Right atrium auricular region (tissue), 2 donors: Measurements from ENCODE around the gene CACNA2D4. TPM values are rescaled to one million over a fixed set of nuclear protein-coding genes. Genes with fewer than 3 reads are reported as not detected.
A peak's percentile ranks its signal among the peaks of the same experiment; 100 is the strongest.

ENCODE experiments used
- DNase-seq: peaks from one replicate; pipeline ENCODE4 v3.0.0-alpha.2; 2019; ENCODE audit warnings: low spot score
- H3K27ac ChIP-seq, 2 donors: fragments of 200-600 bp; sonication (generic); 1 replicate in 1 of 2; 2 replicates in 1 of 2; pipeline ENCODE4 v1.5.1; 2016 to 2019
- H3K27me3 ChIP-seq, 2 donors: fragments of 200-600 bp; sonication (generic); one replicate each; pipeline versions ENCODE4 v1.5.1 to v1.6.0; 2017 to 2019
- H3K36me3 ChIP-seq: fragments of 200-600 bp; sonication (generic); one replicate; pipeline ENCODE4 v1.5.1; 2016
- H3K4me1 ChIP-seq, 2 donors: fragments of 200-600 bp; sonication (generic); one replicate each; pipeline versions ENCODE4 v1.5.1 to v1.6.0; 2017 to 2019
- H3K4me3 ChIP-seq, 2 donors: fragments of 200-600 bp; sonication (generic); 1 replicate in 1 of 2; 2 replicates in 1 of 2; pipeline ENCODE4 v1.5.1; 2017 to 2019; ENCODE audit warnings: mild to moderate bottlenecking in 1 of 2, moderate library complexity in 1 of 2
- H3K9me3 ChIP-seq, 2 donors: fragments of 200-600 bp; sonication (generic); one replicate each; pipeline ENCODE4 v1.5.1; 2019
- total RNA-seq, 2 donors: library from RNA; depleted of rRNA; stranded (reverse); fragments of >200 nt; gene quantifications; one replicate each; pipeline ENCODE4 v1.1.0, GENCODE V29; 2016
- TF ChIP-seq, protein P1 (sequence below), 2 donors: fragments of 200-600 bp; sonication (generic); IDR thresholded peaks; one replicate each; pipeline ENCODE4 v1.5.1; 2019; ENCODE audit warnings: antibody characterized with exemption in 2 of 2

The CACNA2D4 gene
- total RNA-seq, 2 donors from 2014 or later, result 1.6 to 4.1 TPM

DNA sequence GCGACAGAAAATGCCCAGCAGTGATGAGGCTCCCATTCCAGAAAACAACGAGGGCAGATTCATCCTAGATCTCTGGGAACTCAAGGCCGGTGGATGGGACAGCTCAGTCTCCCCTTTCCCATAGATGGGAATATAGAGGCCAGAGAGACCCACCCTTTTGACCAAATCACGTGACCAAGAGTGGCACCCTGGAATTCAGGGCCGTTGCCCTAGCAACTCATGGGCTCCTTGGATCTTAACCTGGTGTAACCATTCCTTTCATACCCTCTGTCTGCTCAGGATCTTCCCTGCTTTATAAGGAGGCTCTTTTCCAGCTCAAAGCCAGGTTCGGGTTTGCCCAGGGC lies 106.5 kb downstream of the CACNA2D4 start:
- Histone ChIP-seq H3K4me3 (no peak overlapping the region), H3K4me1 (no peaks in the 10 kb centered on the region), H3K27ac (peak overlapping the region in 1 of 2 donors; percentile 51), H3K36me3 (no peaks in the 10 kb centered on the region), H3K9me3 (no peaks in the 10 kb centered on the region), H3K27me3 (no peaks in the 10 kb centered on the region)
- no peak for DNase-seq
- TF ChIP-seq, protein P1, sequence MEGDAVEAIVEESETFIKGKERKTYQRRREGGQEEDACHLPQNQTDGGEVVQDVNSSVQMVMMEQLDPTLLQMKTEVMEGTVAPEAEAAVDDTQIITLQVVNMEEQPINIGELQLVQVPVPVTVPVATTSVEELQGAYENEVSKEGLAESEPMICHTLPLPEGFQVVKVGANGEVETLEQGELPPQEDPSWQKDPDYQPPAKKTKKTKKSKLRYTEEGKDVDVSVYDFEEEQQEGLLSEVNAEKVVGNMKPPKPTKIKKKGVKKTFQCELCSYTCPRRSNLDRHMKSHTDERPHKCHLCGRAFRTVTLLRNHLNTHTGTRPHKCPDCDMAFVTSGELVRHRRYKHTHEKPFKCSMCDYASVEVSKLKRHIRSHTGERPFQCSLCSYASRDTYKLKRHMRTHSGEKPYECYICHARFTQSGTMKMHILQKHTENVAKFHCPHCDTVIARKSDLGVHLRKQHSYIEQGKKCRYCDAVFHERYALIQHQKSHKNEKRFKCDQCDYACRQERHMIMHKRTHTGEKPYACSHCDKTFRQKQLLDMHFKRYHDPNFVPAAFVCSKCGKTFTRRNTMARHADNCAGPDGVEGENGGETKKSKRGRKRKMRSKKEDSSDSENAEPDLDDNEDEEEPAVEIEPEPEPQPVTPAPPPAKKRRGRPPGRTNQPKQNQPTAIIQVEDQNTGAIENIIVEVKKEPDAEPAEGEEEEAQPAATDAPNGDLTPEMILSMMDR (IDR thresholded peaks at IDR 0.05), result no peak

DNA sequence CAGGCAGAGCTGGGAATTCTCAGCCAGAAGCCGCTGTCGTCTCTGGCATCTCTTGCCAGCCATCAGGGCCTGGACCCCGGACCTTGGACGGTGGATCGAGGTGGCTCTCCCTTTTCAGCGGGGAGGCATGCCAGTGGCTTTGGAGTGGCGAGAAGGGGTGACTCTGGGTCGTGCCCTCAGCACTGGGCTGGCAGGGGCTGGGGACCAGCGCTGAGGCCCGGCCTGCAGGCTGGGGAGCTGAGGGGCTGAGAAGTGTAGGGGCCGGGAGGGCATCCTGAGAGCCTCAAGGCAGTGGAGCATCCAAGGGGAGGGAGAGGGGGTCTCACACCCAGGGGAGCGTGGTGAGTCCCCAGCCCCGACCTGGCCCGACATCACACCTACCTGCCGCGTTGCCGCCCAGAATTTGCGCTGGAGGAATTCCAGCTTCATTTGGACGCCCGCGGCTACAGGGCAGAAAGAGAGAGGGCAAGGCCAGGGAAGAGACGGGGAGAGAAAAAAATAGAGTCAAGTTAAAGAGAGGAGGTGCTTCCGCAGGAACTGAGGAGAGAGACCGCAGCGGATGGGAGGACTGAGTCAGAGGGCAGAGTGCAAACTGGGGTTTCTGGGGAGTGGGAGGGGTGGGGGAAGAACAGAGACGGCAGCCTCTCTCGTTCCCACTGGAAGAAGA lies 107.0 kb downstream of the CACNA2D4 start:
- Histone ChIP-seq H3K9me3 (no peaks in the 10 kb centered on the region), H3K4me1 (no peaks in the 10 kb centered on the region), H3K27ac (peak overlapping the region in 1 of 2 donors; percentile 51), H3K27me3 (no peaks in the 10 kb centered on the region), H3K4me3 (no peak overlapping the region), H3K36me3 (no peaks in the 10 kb centered on the region)
- TF ChIP-seq, protein P1 (IDR thresholded peaks at IDR 0.05), result no peak
- DNase-seq, result no peak

DNA sequence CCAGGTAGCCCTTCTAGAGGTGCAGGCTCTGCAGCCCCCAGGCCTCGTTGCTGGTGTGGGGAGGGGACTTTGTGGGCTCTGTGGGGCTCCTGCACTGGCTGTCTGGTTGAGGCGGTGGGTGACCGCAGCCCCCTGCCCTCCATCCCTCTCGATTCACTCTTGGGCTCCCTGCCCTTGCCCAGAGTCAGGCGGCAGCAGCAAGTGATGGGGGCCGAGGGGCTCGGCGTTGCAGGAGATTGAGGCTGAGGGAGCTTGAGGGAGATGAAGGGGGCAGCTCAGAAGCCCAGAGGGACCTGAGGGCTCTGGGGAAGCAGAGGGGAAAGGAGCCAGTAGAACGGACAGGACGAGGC lies 107.5 kb downstream of the CACNA2D4 start:
- no peak for DNase-seq
- TF ChIP-seq, protein P1 (IDR thresholded peaks at IDR 0.05), result no peak
- Histone ChIP-seq H3K4me3 (no peak overlapping the region), H3K9me3 (no peaks in the 10 kb centered on the region), H3K4me1 (no peaks in the 10 kb centered on the region), H3K27me3 (no peaks in the 10 kb centered on the region), H3K36me3 (no peaks in the 10 kb centered on the region), H3K27ac (no peak overlapping the region)

DNA sequence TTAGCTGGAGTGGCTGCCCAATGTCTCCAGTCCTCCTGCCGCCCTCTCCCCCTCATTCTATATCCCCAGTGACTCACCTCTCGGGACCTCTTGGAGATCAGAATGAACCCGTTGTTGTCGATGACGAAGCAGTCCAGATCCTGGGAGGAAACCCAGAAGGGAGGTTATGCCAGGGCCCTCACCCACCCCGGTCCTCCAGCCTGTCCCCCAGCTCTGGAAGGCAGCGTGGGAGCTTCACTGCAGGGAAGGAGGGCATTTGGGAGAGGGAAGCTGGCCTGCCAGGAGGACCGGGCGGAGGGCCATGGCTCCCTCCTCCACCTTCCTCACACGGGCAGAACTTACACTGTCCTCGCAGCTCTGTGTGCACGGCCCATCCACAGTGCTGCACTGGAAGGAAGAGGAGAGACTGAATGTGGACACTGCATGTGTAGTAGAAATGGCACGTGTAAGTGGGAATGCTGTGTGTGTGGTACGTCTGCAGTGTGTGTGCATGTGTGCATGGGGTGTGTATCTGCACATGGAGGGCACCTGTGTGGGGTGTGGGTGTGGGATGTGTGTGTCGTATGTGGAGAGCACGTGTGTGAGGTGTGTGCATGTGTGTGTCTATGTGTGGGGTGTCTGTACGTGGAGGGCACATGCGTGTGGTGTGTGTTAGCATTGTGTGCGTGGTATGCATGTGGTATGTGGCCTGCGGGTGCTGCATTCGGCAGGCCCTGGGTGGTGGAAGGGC lies 108.1 kb downstream of the CACNA2D4 start:
- H3K4me1 ChIP-seq, result peaks cover 0 to 2% of the 10 kb centered on the region in 2 donors
- DNase-seq, result no peak
- TF ChIP-seq, protein P1 (IDR thresholded peaks at IDR 0.05), result no peak
- H3K27me3 ChIP-seq, result no peaks in the 10 kb centered on the region
- no peaks in the 10 kb centered on the region for H3K36me3 ChIP-seq
- H3K4me3 ChIP-seq, result no peak overlapping the region
- H3K9me3 ChIP-seq, result no peaks in the 10 kb centered on the region
- H3K27ac ChIP-seq, result no peak overlapping the region

DNA sequence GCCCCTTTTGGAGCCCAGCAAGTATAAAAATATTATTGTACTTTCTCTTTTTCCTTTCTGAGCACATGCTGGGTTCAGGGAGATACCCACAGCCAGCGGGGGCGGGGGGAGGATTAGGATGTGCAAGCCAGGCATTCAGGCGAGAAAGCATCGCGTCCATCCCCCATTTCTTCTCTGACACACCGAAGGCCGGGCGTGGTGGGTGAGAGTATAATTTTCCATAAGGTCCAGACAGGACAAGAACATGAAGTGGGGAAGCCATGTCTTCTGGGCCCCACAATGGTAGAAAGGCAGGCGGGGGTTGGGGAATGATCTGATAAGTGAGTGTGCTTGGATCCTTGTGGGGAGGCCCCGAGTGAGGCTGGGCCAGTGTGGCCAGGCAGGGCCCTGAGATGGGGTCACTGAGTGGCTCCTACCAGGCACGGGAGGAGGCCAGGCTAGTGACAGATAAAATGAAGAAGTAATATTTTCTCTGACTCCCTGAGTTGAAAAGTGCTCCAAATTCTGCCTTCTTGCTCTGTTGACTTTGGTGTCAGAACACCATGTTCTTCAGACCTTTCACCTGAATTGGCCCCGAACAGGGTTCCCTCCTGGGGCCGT lies 108.8 kb downstream of the CACNA2D4 start:
- Histone ChIP-seq H3K4me3 (no peak overlapping the region), H3K27me3 (no peaks in the 10 kb centered on the region), H3K4me1 (peaks cover 0 to 8% of the 10 kb centered on the region in 2 donors), H3K9me3 (no peaks in the 10 kb centered on the region), H3K36me3 (no peaks in the 10 kb centered on the region), H3K27ac (no peak overlapping the region)
- TF ChIP-seq, protein P1 (IDR thresholded peaks at IDR 0.05), result no peak
- DNase-seq, result no peak
